CD14-positive monocyte (primary cell): ENCODE data around the gene DLL3. TPM values are rescaled to one million over a fixed set of nuclear protein-coding genes. Genes with fewer than 3 reads are reported as not detected.

Source experiments
- DNase-seq, 3 donors: peaks; one replicate each; pipeline ENCODE4 v3.0.0-alpha.2; 2011 to 2022
- H2AFZ ChIP-seq: 2 replicates; pipeline ENCODE4 v1.6.0; 2012; ENCODE audit warnings: mild to moderate bottlenecking, low read depth, low read length, inconsistent platforms; ENCODE audit not compliant: insufficient read depth, poor library complexity, severe bottlenecking
- H3K27ac ChIP-seq, 2 donors: 1 replicate in 1 of 2; 2 replicates in 1 of 2; pipeline ENCODE4 v1.5.1; 2012 to 2013; ENCODE audit warnings: low read length in 2 of 2, control low read depth in 1 of 2, inconsistent platforms in 1 of 2, low read depth in 1 of 2, mild to moderate bottlenecking in 1 of 2
- H3K27me3 ChIP-seq, 2 donors: one replicate each; pipeline versions ENCODE4 v1.6.0 to v1.6.1; 2011 to 2013; ENCODE audit warnings: low read length in 2 of 2; ENCODE audit not compliant: control insufficient read depth in 2 of 2, insufficient read depth in 2 of 2
- H3K36me3 ChIP-seq, 2 donors: replicated peaks in 1 of 2; 1 replicate in 1 of 2; 2 replicates in 1 of 2; pipeline versions ENCODE4 v1.5.1 to v1.6.1; 2012 to 2013; ENCODE audit warnings: low read length in 2 of 2, control low read depth in 1 of 2, inconsistent platforms in 1 of 2, mild to moderate bottlenecking in 1 of 2; ENCODE audit not compliant: insufficient read depth in 2 of 2, control insufficient read depth in 1 of 2
- H3K4me1 ChIP-seq, 2 donors: 1 replicate in 1 of 2; 2 replicates in 1 of 2; pipeline versions ENCODE4 v1.5.1 to v1.6.1; 2012 to 2013; ENCODE audit warnings: low read length in 2 of 2, control low read depth in 1 of 2, inconsistent platforms in 1 of 2, mild to moderate bottlenecking in 1 of 2, moderate library complexity in 1 of 2; ENCODE audit not compliant: insufficient read depth in 2 of 2, control insufficient read depth in 1 of 2
- H3K4me2 ChIP-seq: replicated peaks from 2 replicates; pipeline ENCODE3; 2012; ENCODE audit warnings: low read length, moderate library complexity, mild to moderate bottlenecking; ENCODE audit not compliant: poor library complexity, severe bottlenecking; ENCODE audit errors: extremely low read depth
- H3K4me3 ChIP-seq, 3 experiments: fragments of 200-600 bp in 1 of 3; sonication (generic) in 1 of 3; replicated peaks in 1 of 3; 1 replicate in 2 of 3; 2 replicates in 1 of 3; pipeline ENCODE4 v1.5.1; 2011 to 2013; ENCODE audit warnings: low read length in 3 of 3, mild to moderate bottlenecking in 3 of 3, control low read depth in 2 of 3, low read depth in 2 of 3, inconsistent platforms in 1 of 3, moderate library complexity in 1 of 3
- H3K79me2 ChIP-seq: 2 replicates; pipeline ENCODE4 v1.6.0; 2012; ENCODE audit warnings: mild to moderate bottlenecking, control low read depth, inconsistent platforms, low read length, moderate library complexity; ENCODE audit not compliant: insufficient read depth
- H3K9ac ChIP-seq: 2 replicates; pipeline ENCODE4 v1.6.0; 2017; ENCODE audit warnings: low read length, mild to moderate bottlenecking; ENCODE audit not compliant: insufficient read depth, poor library complexity, severe bottlenecking
- H3K9me3 ChIP-seq, 2 donors: replicated peaks in 1 of 2; 1 replicate in 1 of 2; 2 replicates in 1 of 2; pipeline versions ENCODE4 v1.5.1 to v1.6.1; 2012 to 2013; ENCODE audit warnings: low read length in 2 of 2, control low read depth in 1 of 2; ENCODE audit not compliant: control insufficient read depth in 1 of 2, insufficient read depth in 1 of 2
- H4K20me1 ChIP-seq: 2 replicates; pipeline ENCODE4 v1.6.0; 2012; ENCODE audit warnings: mild to moderate bottlenecking, low read length, control low read depth, moderate library complexity; ENCODE audit not compliant: insufficient read depth
- H3K27ac Mint-ChIP-seq, 7 donors: one replicate each; pipeline ENCODE4 v1.8.0; 2020; ENCODE audit warnings: mild to moderate bottlenecking in 7 of 7, mixed read lengths in 7 of 7, moderate library complexity in 6 of 7, inconsistent platforms in 2 of 7
- H3K27me3 Mint-ChIP-seq, 3 donors: one replicate each; pipeline ENCODE4 v1.8.0; 2021 to 2022; ENCODE audit warnings: low read depth in 3 of 3, mild to moderate bottlenecking in 3 of 3, mixed read lengths in 3 of 3, moderate library complexity in 3 of 3, inconsistent platforms in 1 of 3
- H3K36me3 Mint-ChIP-seq, 2 donors: one replicate each; pipeline ENCODE4 v1.8.0; 2020; ENCODE audit warnings: mixed read lengths in 2 of 2, inconsistent platforms in 1 of 2, mild to moderate bottlenecking in 1 of 2
- H3K4me1 Mint-ChIP-seq: one replicate; pipeline ENCODE4 v1.8.0; 2020; ENCODE audit warnings: mild to moderate bottlenecking, mixed read lengths
- H3K4me3 Mint-ChIP-seq, 2 donors: one replicate each; pipeline ENCODE4 v1.8.0; 2020; ENCODE audit warnings: mild to moderate bottlenecking in 2 of 2, mixed read lengths in 2 of 2, moderate library complexity in 1 of 2
- H3K9me3 Mint-ChIP-seq, 7 donors: one replicate each; pipeline ENCODE4 v1.8.0; 2020 to 2022; ENCODE audit warnings: mixed read lengths in 7 of 7, mild to moderate bottlenecking in 6 of 7, moderate library complexity in 6 of 7, inconsistent platforms in 2 of 7
- WGBS: methylation state at CpG from one replicate; pipeline ENCODE4 v1.1.5; 2013; ENCODE audit warnings: missing lambda C conversion rate; ENCODE audit not compliant: insufficient coverage; 5-methylcytosine and 5-hydroxymethylcytosine counted together
- intact Hi-C, 2 donors: fragments of 100-400 bp; cut with micrococcal nuclease; formaldehyde crosslinking; loops; one replicate each; pipeline versions ENCODE4 v1.15.0 to v1.15.1; 2023
- polyA plus RNA-seq, 3 donors: library from polyadenylated mRNA; depleted of rRNA in 1 of 3; unstranded in 2 of 3; stranded (reverse) in 1 of 3; fragments of 300-500 nt in 2 of 3; fragments of >200 nt in 1 of 3; fragmentation: Illumina TruSeq in 2 of 3; gene quantifications; 1 replicate in 2 of 3; 2 replicates in 1 of 3; pipeline ENCODE4 v1.2.3, GENCODE V29; 2012 to 2021
- TF ChIP-seq, protein P1 (sequence below): fragments of 200-600 bp; IDR thresholded peaks from one replicate; pipeline ENCODE4 v1.8.0; 2022; ENCODE audit warnings: antibody characterized with exemption, mild to moderate bottlenecking

Gene DLL3
- polyA plus RNA-seq, 3 donors = not detected

DNA sequence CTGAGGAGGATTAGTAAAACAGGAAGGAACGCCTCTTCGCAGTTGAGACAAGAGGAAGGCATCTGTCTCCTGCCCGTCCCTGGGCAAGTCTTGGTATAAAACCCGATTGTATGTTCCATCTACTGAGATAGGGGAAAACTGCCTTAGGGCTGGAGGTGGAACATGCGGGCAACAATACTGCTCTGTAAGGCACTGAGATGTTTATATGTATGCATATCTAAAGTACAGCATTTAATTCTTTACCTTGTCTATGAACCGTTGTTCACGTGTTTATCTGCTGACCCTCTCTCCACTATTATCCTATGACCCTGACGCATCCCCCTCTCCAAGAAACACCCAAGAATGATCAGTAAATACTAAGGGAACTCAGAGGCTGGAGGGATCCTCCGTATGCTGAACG is 18.8 kb upstream of the DLL3 start:
- H4K20me1 ChIP-seq = no peaks in the 10 kb centered on the region
- peaks cover 15% of the 10 kb centered on the region for H3K79me2 ChIP-seq
- H3K36me3 Mint-ChIP-seq = peaks cover 27 to 42% of the 10 kb centered on the region in 2 donors
- H3K9ac ChIP-seq = peak overlapping the region; percentile 91
- H3K9me3 Mint-ChIP-seq = no peaks in the 10 kb centered on the region
- H3K4me3 Mint-ChIP-seq = peak overlapping the region; percentile 87 to 96
- H3K27me3 Mint-ChIP-seq = peaks cover 0 to 2% (median 0%) of the 10 kb centered on the region in 3 donors
- DNase-seq = peak in 1 of 3 donors; percentile 5
- H3K4me3 ChIP-seq = peak overlapping the region; percentile 75 to 93 (median 85)
- TF ChIP-seq, protein P1, sequence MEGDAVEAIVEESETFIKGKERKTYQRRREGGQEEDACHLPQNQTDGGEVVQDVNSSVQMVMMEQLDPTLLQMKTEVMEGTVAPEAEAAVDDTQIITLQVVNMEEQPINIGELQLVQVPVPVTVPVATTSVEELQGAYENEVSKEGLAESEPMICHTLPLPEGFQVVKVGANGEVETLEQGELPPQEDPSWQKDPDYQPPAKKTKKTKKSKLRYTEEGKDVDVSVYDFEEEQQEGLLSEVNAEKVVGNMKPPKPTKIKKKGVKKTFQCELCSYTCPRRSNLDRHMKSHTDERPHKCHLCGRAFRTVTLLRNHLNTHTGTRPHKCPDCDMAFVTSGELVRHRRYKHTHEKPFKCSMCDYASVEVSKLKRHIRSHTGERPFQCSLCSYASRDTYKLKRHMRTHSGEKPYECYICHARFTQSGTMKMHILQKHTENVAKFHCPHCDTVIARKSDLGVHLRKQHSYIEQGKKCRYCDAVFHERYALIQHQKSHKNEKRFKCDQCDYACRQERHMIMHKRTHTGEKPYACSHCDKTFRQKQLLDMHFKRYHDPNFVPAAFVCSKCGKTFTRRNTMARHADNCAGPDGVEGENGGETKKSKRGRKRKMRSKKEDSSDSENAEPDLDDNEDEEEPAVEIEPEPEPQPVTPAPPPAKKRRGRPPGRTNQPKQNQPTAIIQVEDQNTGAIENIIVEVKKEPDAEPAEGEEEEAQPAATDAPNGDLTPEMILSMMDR = no peak
- H3K27ac ChIP-seq = peak overlapping the region; percentile 39 to 85
- H3K27me3 ChIP-seq = no peaks in the 10 kb centered on the region
- H3K4me2 ChIP-seq = peak overlapping the region; percentile 95
- intact Hi-C loops = loop anchor here in 1 of 2 donors (5.0 kb wide), 1 partner anchor 52 kb away; the partner anchor contains the start of gene EID2B
- peak overlapping the region; percentile 87 to 98 (median 95) for H3K27ac Mint-ChIP-seq
- no peaks in the 10 kb centered on the region for H3K9me3 ChIP-seq
- peaks cover 22% of the 10 kb centered on the region for H3K4me1 Mint-ChIP-seq
- peaks cover 13 to 36% of the 10 kb centered on the region in 2 donors for H3K36me3 ChIP-seq
- WGBS = 55% methylated on average over 2 of the region's 10 CpGs
- H3K4me1 ChIP-seq = peaks cover 19% of the 10 kb centered on the region in 2 donors
- H2AFZ ChIP-seq = peak overlapping the region; percentile 94

DNA sequence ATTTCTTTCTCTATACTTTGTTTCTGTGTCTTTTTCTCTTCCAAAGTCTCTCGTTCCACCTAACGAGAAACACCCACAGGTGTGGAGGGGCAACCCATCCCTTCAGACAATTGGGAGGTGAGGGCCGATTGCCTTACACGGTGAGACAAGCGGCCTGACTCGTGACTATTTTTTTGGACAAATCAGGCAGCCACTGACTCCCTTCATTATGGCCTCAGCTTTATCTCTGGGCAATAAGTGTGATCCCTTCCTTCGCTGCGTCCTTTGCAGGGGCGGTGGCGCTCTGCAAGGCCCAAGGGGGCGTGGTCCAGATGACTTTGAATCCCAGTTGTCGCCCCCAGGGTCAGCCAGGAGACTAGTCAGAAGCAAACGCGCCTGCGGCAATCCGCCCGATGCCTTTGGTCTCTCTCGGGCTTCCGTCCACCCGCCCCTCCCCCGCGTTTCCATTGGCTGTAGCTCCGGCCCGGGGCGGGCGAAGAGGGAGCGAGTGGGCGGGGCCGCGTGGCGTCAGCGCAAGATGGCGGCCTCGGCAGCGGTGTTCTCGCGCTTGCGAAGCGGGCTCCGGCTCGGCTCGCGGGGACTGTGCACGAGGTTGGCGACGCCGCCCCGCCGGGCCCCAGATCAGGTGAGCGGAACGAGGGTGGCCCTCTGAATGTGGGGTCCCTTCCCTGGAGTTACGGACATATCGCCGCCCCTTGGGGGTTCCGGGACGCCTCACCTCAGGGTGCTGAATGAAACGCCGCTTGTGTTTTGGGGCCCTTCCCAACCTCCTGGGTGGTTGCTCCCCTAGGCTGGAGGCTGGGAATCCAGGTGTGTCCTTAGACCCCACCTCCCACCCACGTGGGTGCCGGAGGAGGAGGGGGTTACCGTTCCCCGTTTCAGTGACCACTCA is 18.2 kb upstream of the DLL3 start, which contains the start of gene TIMM50:
TSS of gene TIMM50 (plus strand) at position 502 of the 892 bp plus-strand sequence. CDS start at position 518, 16 bp downstream.
- 0% methylated on average over 54 of the region's 62 CpGs for WGBS

More for the DNA sequence above, 18.2 kb upstream of the DLL3 start, which contains the start of gene TIMM50:
- Histone ChIP-seq H3K27me3 (no peaks in the 10 kb centered on the region), H3K4me2 (peak within 1 kb of the TSS; percentile 95), H2AFZ (peak within 1 kb of the TSS; percentile 94), H3K79me2 (peaks cover 15% of the 10 kb centered on the region), H3K27ac (peak within 1 kb of the TSS; percentile 41 to 85), H3K4me3 (peak within 1 kb of the TSS; percentile 75 to 93 (median 85)), H3K9ac (peak within 1 kb of the TSS; percentile 91), H3K36me3 (peaks cover 16 to 37% of the 10 kb centered on the region in 2 donors), H4K20me1 (no peaks in the 10 kb centered on the region), H3K9me3 (no peaks in the 10 kb centered on the region), H3K4me1 (peaks cover 19% of the 10 kb centered on the region in 2 donors)
- Mint-ChIP-seq H3K4me1 (peaks cover 22% of the 10 kb centered on the region), H3K9me3 (no peaks in the 10 kb centered on the region), H3K27me3 (peaks cover 0 to 2% (median 0%) of the 10 kb centered on the region in 3 donors), H3K36me3 (peaks cover 28 to 42% of the 10 kb centered on the region in 2 donors), H3K27ac (peak within 1 kb of the TSS; percentile 87 to 98 (median 95)), H3K4me3 (peak within 1 kb of the TSS; percentile 87 to 96)
- TF ChIP-seq, protein P1 = no peak
- intact Hi-C loops = loop anchor here in 1 of 2 donors (5.0 kb wide), 1 partner anchor 52 kb away; the partner anchor contains the start of gene EID2B
- peak; percentile 88 to 92 (median 91) for DNase-seq
